H9 (cell line): ENCODE results near the gene DEFB128. TPM values are rescaled to one million over a fixed set of nuclear protein-coding genes. Genes with fewer than 3 reads are reported as not detected.

ENCODE experiments used
- DNase-seq: peaks from one replicate; pipeline ENCODE4 v3.0.0-alpha.2; 2017
- H2AFZ ChIP-seq: one replicate; pipeline ENCODE4 v1.6.1; 2013; ENCODE audit warnings: mild to moderate bottlenecking, low read length, control low read depth, moderate library complexity
- H2AK5ac ChIP-seq: 2 replicates; pipeline ENCODE4 v1.6.1; 2013; ENCODE audit warnings: low read length, control low read depth, mixed read lengths; ENCODE audit not compliant: insufficient read length
- H2BK120ac ChIP-seq: one replicate; pipeline ENCODE4 v1.6.1; 2013; ENCODE audit warnings: low read depth, mild to moderate bottlenecking, low read length, control low read depth, inconsistent platforms; ENCODE audit not compliant: poor library complexity, severe bottlenecking
- H2BK12ac ChIP-seq: 2 replicates; pipeline ENCODE4 v1.6.1; 2013; ENCODE audit warnings: low read length, control low read depth, mixed read lengths, low read depth; ENCODE audit not compliant: insufficient read length
- H2BK15ac ChIP-seq: 2 replicates; pipeline ENCODE4 v1.6.1; 2013; ENCODE audit warnings: low read depth, low read length, control low read depth
- H2BK20ac ChIP-seq: one replicate; pipeline ENCODE4 v1.6.1; 2013; ENCODE audit warnings: low read depth, mild to moderate bottlenecking, low read length, control low read depth, inconsistent platforms; ENCODE audit not compliant: poor library complexity, severe bottlenecking
- H2BK5ac ChIP-seq: 2 replicates; pipeline ENCODE4 v1.6.1; 2013; ENCODE audit warnings: low read length, control low read depth, mixed read lengths; ENCODE audit not compliant: insufficient read length
- H3K14ac ChIP-seq: 2 replicates; pipeline ENCODE4 v1.6.1; 2013; ENCODE audit warnings: low read length, control low read depth; ENCODE audit not compliant: insufficient read depth
- H3K18ac ChIP-seq: 2 replicates; pipeline ENCODE4 v1.6.1; 2013; ENCODE audit warnings: low read depth, mild to moderate bottlenecking, mixed read lengths, low read length, control low read depth; ENCODE audit not compliant: insufficient read length
- H3K23ac ChIP-seq: 2 replicates; pipeline ENCODE4 v1.6.1; 2013; ENCODE audit warnings: low read length, control low read depth, mixed read lengths, low read depth; ENCODE audit not compliant: insufficient read length
- H3K23me2 ChIP-seq: 2 replicates; pipeline ENCODE4 v1.6.1; 2013; ENCODE audit warnings: low read depth, mild to moderate bottlenecking, mixed read lengths, low read length, control low read depth; ENCODE audit not compliant: insufficient read length, poor library complexity, severe bottlenecking
- H3K27ac ChIP-seq: 2 replicates; pipeline ENCODE4 v1.5.1; 2013; ENCODE audit warnings: low read length, control low read depth, mixed read lengths, low read depth; ENCODE audit not compliant: insufficient read length
- H3K27me3 ChIP-seq: 2 replicates; pipeline ENCODE4 v1.6.1; 2013; ENCODE audit warnings: low read length, control low read depth, inconsistent platforms; ENCODE audit not compliant: insufficient read depth
- H3K4ac ChIP-seq: 2 replicates; pipeline ENCODE4 v1.6.1; 2013; ENCODE audit warnings: low read depth, mild to moderate bottlenecking, control low read depth, inconsistent platforms, low read length, moderate library complexity
- H3K4me1 ChIP-seq: 2 replicates; pipeline ENCODE4 v1.6.1; 2013; ENCODE audit warnings: low read length, control low read depth, inconsistent platforms; ENCODE audit not compliant: insufficient read depth
- H3K4me2 ChIP-seq: 2 replicates; pipeline ENCODE4 v1.6.1; 2013; ENCODE audit warnings: low read length, control low read depth, mixed read lengths; ENCODE audit not compliant: insufficient read length, insufficient read depth
- H3K56ac ChIP-seq: 2 replicates; pipeline ENCODE4 v1.6.1; 2013; ENCODE audit warnings: low read depth, mild to moderate bottlenecking, mixed read lengths, low read length, control low read depth; ENCODE audit not compliant: insufficient read length
- H3K79me1 ChIP-seq: 2 replicates; pipeline ENCODE4 v1.6.1; 2013; ENCODE audit warnings: low read depth, mild to moderate bottlenecking, moderate library complexity, low read length, control low read depth, inconsistent platforms; ENCODE audit not compliant: insufficient read depth, poor library complexity, severe bottlenecking
- H3K79me2 ChIP-seq: 2 replicates; pipeline ENCODE4 v1.6.1; 2013; ENCODE audit warnings: low read length, control low read depth, inconsistent platforms; ENCODE audit not compliant: insufficient read depth
- H3K9ac ChIP-seq: 2 replicates; pipeline ENCODE4 v1.6.1; 2013; ENCODE audit warnings: low read length, control low read depth, mixed read lengths; ENCODE audit not compliant: insufficient read length; ENCODE audit errors: extremely low read depth
- H3K9me3 ChIP-seq: one replicate; pipeline ENCODE4 v1.6.1; 2013; ENCODE audit warnings: low read depth, low read length, inconsistent platforms; ENCODE audit not compliant: control insufficient read depth
- H3T11ph ChIP-seq: one replicate; pipeline ENCODE4 v1.6.1; 2013; ENCODE audit warnings: mild to moderate bottlenecking, low read length, control low read depth, inconsistent platforms
- H4K20me1 ChIP-seq: one replicate; pipeline ENCODE4 v1.6.1; 2013; ENCODE audit not compliant: control insufficient read depth, insufficient read length, insufficient read depth
- H4K5ac ChIP-seq: 2 replicates; pipeline ENCODE4 v1.6.1; 2013; ENCODE audit warnings: low read depth, mild to moderate bottlenecking, mixed read lengths, low read length, control low read depth; ENCODE audit not compliant: insufficient read length
- H4K8ac ChIP-seq: replicated peaks from 2 replicates; pipeline ENCODE4 v1.6.1; 2013; ENCODE audit warnings: low read length, control low read depth, mixed read lengths, low read depth; ENCODE audit not compliant: insufficient read length
- H4K91ac ChIP-seq: 2 replicates; pipeline ENCODE4 v1.6.1; 2013; ENCODE audit warnings: low read depth, mild to moderate bottlenecking, moderate library complexity, mixed read lengths, low read length, control low read depth; ENCODE audit not compliant: insufficient read length
- H3K27ac Mint-ChIP-seq, 3 experiments: 2 replicates in 2 of 3; 3 replicates in 1 of 3; pipeline ENCODE4 v1.8.0; 2020 to 2021; ENCODE audit warnings: mixed read lengths in 3 of 3, mild to moderate bottlenecking in 1 of 3, moderate library complexity in 1 of 3
- H3K27me3 Mint-ChIP-seq: 2 replicates; pipeline ENCODE4 v1.8.0; 2021; ENCODE audit warnings: low read depth, mild to moderate bottlenecking, moderate library complexity, mixed read lengths
- H3K36me3 Mint-ChIP-seq, 3 experiments: 2 replicates in 2 of 3; 3 replicates in 1 of 3; pipeline ENCODE4 v1.8.0; 2020 to 2021; ENCODE audit warnings: low read depth in 3 of 3, mixed read lengths in 3 of 3; ENCODE audit not compliant: insufficient read depth in 1 of 3
- H3K4me1 Mint-ChIP-seq, 2 experiments: 2 replicates each; pipeline ENCODE4 v1.8.0; 2020; ENCODE audit warnings: mixed read lengths in 2 of 2
- H3K4me3 Mint-ChIP-seq, 2 experiments: 2 replicates in 1 of 2; 3 replicates in 1 of 2; pipeline ENCODE4 v1.8.0; 2020 to 2021; ENCODE audit warnings: mild to moderate bottlenecking in 2 of 2, mixed read lengths in 2 of 2, moderate library complexity in 1 of 2
- H3K9me3 Mint-ChIP-seq, 2 experiments: 2 replicates in 1 of 2; 3 replicates in 1 of 2; pipeline ENCODE4 v1.8.0; 2020; ENCODE audit warnings: mild to moderate bottlenecking in 2 of 2, mixed read lengths in 2 of 2, moderate library complexity in 1 of 2
- CTCF ChIP-seq: fragments of 200-600 bp; sonication (generic); conservative IDR thresholded peaks from 3 replicates; pipeline ENCODE4 v1.8.0; 2021; ENCODE audit warnings: antibody characterized with exemption, mild to moderate bottlenecking
- WGBS: extraction: QIAGEN DNeasy Blood & Tissue Kit; methylation state at CpG from one replicate; pipeline ENCODE4 v1.1.7; 2013; ENCODE audit warnings: missing lambda C conversion rate, low lambda C conversion rate, mixed read lengths; ENCODE audit not compliant: insufficient read length; ENCODE audit errors: extremely low coverage; 5-methylcytosine and 5-hydroxymethylcytosine counted together
- total RNA-seq: library from RNA; stranded (reverse); gene quantifications from 2 replicates; pipeline ENCODE4 v1.2.1, GENCODE V29; 2021

DEFB128 gene
- total RNA-seq, 1 experiment from 2014 or later, result not detected

- Histone ChIP-seq H2BK20ac (no peak overlapping the region), H3K9me3 (peaks cover 52% of the 10 kb centered on the region), H2AK5ac (no peak overlapping the region), H3K4ac (no peak overlapping the region), H3K14ac (no peak overlapping the region), H2BK5ac (no peak overlapping the region), H3K9ac (no peak overlapping the region), H3K18ac (no peak overlapping the region), H4K5ac (no peak overlapping the region), H3K79me2 (no peaks in the 10 kb centered on the region), H4K20me1 (no peaks in the 10 kb centered on the region), H2BK15ac (no peak overlapping the region), H3K23me2 (no peaks in the 10 kb centered on the region), H4K8ac (no peak overlapping the region), H3K79me1 (no peaks in the 10 kb centered on the region), H3K56ac (no peak overlapping the region), H3K27me3 (no peaks in the 10 kb centered on the region), H2BK120ac (no peak overlapping the region), H4K91ac (no peak overlapping the region), H2AFZ (no peak overlapping the region), H3T11ph (no peak overlapping the region), H3K4me1 (no peaks in the 10 kb centered on the region), H3K27ac (no peak overlapping the region), H3K4me2 (no peak overlapping the region), H3K23ac (no peak overlapping the region), H2BK12ac (no peak overlapping the region)
- TF ChIP-seq CTCF, result no peak
- Mint-ChIP-seq H3K27ac (no peak overlapping the region), H3K4me1 (no peaks in the 10 kb centered on the region), H3K4me3 (no peak overlapping the region), H3K9me3 (peaks cover 0 to 89% of the 10 kb centered on the region in 2 experiments; a peak in 2 of 5 replicates), H3K36me3 (no peaks in the 10 kb centered on the region), H3K27me3 (peaks cover 36% of the 10 kb centered on the region)
- DNase-seq, result no peak
- no CpG with 5 or more reads among the region's 1 CpG for WGBS
Observed at GRCh38 chr20:152131-152530, 37.4 kb downstream of the DEFB128 start.
